Hepatocyte (in vitro differentiated cells): ENCODE data around the gene SHROOM3.

Source experiments
- CTCF ChIP-seq: fragments of 200-600 bp; sonication (generic); IDR thresholded peaks from 2 replicates; pipeline ENCODE4 v1.5.1; 2016; ENCODE audit warnings: antibody characterized with exemption, mild to moderate bottlenecking; ENCODE audit not compliant: poor library complexity
- EZH2phosphoT487 ChIP-seq: fragments of 200-600 bp; sonication (generic); IDR thresholded peaks from one replicate; pipeline ENCODE4 v1.6.1; 2018; ENCODE audit warnings: antibody characterized with exemption, mild to moderate bottlenecking, low read depth, moderate library complexity; ENCODE audit not compliant: unreplicated experiment, severe bottlenecking

- TF ChIP-seq CTCF, result no peak
- no peak for TF ChIP-seq EZH2phosphoT487
Measured at GRCh38 chr4:76658231-76659102, 223.4 kb downstream of the SHROOM3 start.
